Adrenal gland (tissue), 12 donors: Measurements from ENCODE around the gene CPXM2. TPM values are rescaled to one million over a fixed set of nuclear protein-coding genes. Genes with fewer than 3 reads are reported as not detected.
A peak's percentile ranks its signal among the peaks of the same experiment; 100 is the strongest.

Experiments
- DNase-seq, 7 donors: peaks; one replicate each; pipeline ENCODE4 v3.0.0-alpha.2; 2019 to 2020
- H3K27ac ChIP-seq, 5 donors: fragments of 200-600 bp; sonication (generic) in 4 of 5; 1 replicate in 3 of 5; 2 replicates in 2 of 5; pipeline versions ENCODE4 v1.5.1 to v1.8.0; 2016 to 2020; ENCODE audit warnings: mild to moderate bottlenecking in 1 of 5
- H3K27me3 ChIP-seq: fragments of 200-600 bp; 2 replicates; pipeline ENCODE4 v1.8.0; 2021
- H3K36me3 ChIP-seq, 2 donors: fragments of 200-600 bp; replicated peaks in 1 of 2; 1 replicate in 1 of 2; 2 replicates in 1 of 2; pipeline versions ENCODE4 v1.5.1 to v1.8.0; 2018 to 2022
- H3K4me1 ChIP-seq, 2 donors: fragments of 200-600 bp; replicated peaks in 1 of 2; 1 replicate in 1 of 2; 2 replicates in 1 of 2; pipeline versions ENCODE4 v1.5.1 to v1.8.0; 2018 to 2021
- H3K4me3 ChIP-seq, 4 donors: fragments of 200-600 bp; sonication (generic) in 3 of 4; one replicate each; pipeline ENCODE4 v1.5.1; 2016 to 2018
- H3K9me3 ChIP-seq, 3 donors: fragments of 200-600 bp; sonication (generic) in 1 of 3; replicated peaks in 1 of 3; 1 replicate in 2 of 3; 2 replicates in 1 of 3; pipeline versions ENCODE4 v1.5.1 to v1.8.0; 2016 to 2021
- POLR2A ChIP-seq, 2 donors: fragments of 450-650 bp; IDR thresholded peaks; one replicate each; pipeline ENCODE4 v1.6.1; 2017; ENCODE audit warnings: antibody characterized with exemption in 2 of 2, mild to moderate bottlenecking in 2 of 2, moderate library complexity in 1 of 2
- WGBS, 4 donors: extraction: QIAGEN DNeasy Blood & Tissue Kit in 2 of 4; methylation state at CpG; one replicate each; pipeline versions ENCODE4 v1.1.5 to v1.1.7; 2013 to 2017; 5-methylcytosine and 5-hydroxymethylcytosine counted together
- intact Hi-C, 2 donors: fragments of 100-400 bp; cut with DNase I; formaldehyde crosslinking; loops; one replicate each; pipeline versions ENCODE4 v1.14.1 to v1.15.0; 2022 to 2023
- polyA plus RNA-seq, 3 donors: library from polyadenylated mRNA; stranded (reverse); fragments of 200-250 nt in 2 of 3; fragments of 350-450 nt in 1 of 3; fragmentation: Illumina TruSeq in 1 of 3; extraction: RNeasy Lipid Tissue Mini Kit (QIAGEN cat#74804) in 1 of 3; gene quantifications; one replicate each; pipeline ENCODE4 v1.2.3, GENCODE V29; 2013 to 2014
- total RNA-seq, 9 donors: library from RNA; depleted of rRNA in 4 of 9; stranded (reverse); fragments of >200 nt in 4 of 9; fragments of 120-200 nt in 1 of 9; fragmentation: NEBNext Ultra II Directional in 1 of 9; extraction: Animal tissue kit (Norgen Biotek cat#: 25700) in 1 of 9; gene quantifications; one replicate each; pipeline versions ENCODE4 v1.1.0 to v1.2.4, GENCODE V29; 2013 to 2023
- TF ChIP-seq, protein P1 (sequence below), 6 experiments: fragments of 450-650 bp in 4 of 6; fragments of 200-600 bp in 2 of 6; sonication (generic) in 1 of 6; IDR thresholded peaks; 1 replicate in 5 of 6; 2 replicates in 1 of 6; pipeline versions ENCODE4 v1.5.1 to v1.8.0; 2016 to 2021; ENCODE audit warnings: antibody characterized with exemption in 6 of 6, mild to moderate bottlenecking in 2 of 6, moderate library complexity in 1 of 6
- donor health status: healthy with polysubstance abuse.
- donor health status: Bipolar disorder and iron deficiency.
- donor health status: DM: yes; HTN: yes; CAD: no.
- donor health status: DM: no; HTN: no; CAD: no.
- donor health status: DM: no; HTN: no; CAD: no.
- donor health status: DM: yes; HTN: yes; CAD: no.

CPXM2 gene
- total and polyA plus RNA-seq, 12 donors = 0.17 to 10.8 (median 4.3) TPM

DNA sequence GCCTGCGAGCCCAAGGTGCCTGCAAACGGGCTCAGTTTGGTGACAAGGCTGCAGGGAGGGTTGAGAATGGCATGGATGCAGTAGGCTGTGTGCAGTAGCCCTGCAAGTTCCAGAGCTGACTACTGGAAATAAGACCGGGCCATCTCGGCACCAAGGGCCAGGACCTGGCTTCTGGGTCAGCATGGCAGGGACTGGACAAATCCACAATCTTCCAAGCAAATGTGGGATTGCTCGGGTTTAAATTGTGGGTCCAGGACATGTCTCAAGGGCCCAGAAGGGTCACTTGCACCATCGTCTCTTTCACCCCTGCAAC is 147.4 kb downstream of the CPXM2 start:
- WGBS, 4 donors = 60 to 78% (median 66%) methylated on average over 6 of the region's 6 CpGs
- no peaks in the 10 kb centered on the region for H3K9me3 ChIP-seq
- no peaks in the 10 kb centered on the region for H3K4me1 ChIP-seq
- no peaks in the 10 kb centered on the region for H3K27me3 ChIP-seq
- H3K36me3 ChIP-seq = no peaks in the 10 kb centered on the region
- TF ChIP-seq POLR2A (IDR thresholded peaks at IDR 0.05) = no peak
- TF ChIP-seq, protein P1, sequence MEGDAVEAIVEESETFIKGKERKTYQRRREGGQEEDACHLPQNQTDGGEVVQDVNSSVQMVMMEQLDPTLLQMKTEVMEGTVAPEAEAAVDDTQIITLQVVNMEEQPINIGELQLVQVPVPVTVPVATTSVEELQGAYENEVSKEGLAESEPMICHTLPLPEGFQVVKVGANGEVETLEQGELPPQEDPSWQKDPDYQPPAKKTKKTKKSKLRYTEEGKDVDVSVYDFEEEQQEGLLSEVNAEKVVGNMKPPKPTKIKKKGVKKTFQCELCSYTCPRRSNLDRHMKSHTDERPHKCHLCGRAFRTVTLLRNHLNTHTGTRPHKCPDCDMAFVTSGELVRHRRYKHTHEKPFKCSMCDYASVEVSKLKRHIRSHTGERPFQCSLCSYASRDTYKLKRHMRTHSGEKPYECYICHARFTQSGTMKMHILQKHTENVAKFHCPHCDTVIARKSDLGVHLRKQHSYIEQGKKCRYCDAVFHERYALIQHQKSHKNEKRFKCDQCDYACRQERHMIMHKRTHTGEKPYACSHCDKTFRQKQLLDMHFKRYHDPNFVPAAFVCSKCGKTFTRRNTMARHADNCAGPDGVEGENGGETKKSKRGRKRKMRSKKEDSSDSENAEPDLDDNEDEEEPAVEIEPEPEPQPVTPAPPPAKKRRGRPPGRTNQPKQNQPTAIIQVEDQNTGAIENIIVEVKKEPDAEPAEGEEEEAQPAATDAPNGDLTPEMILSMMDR (IDR thresholded peaks at IDR 0.05) = no peak
- no peak for DNase-seq
- no peak overlapping the region for H3K27ac ChIP-seq
- H3K4me3 ChIP-seq = no peak overlapping the region
- intact Hi-C loops = no loop called here

- TF ChIP-seq, protein P1 (IDR thresholded peaks at IDR 0.05) = no peak
- no peak for TF ChIP-seq POLR2A (IDR thresholded peaks at IDR 0.05)
- no peak overlapping the region for H3K4me3 ChIP-seq
- 40 to 56% (median 53%) methylated on average over 13 of the region's 13 CpGs for WGBS, 4 donors
- intact Hi-C loops = no loop called here
- H3K27ac ChIP-seq = no peak overlapping the region
- no peaks in the 10 kb centered on the region for H3K9me3 ChIP-seq
- H3K4me1 ChIP-seq = no peaks in the 10 kb centered on the region
- H3K36me3 ChIP-seq = no peaks in the 10 kb centered on the region
- DNase-seq = peak in 5 of 7 donors; percentile 17 to 69 (median 31)
- H3K27me3 ChIP-seq = no peaks in the 10 kb centered on the region
These were observed 148.0 kb downstream of the CPXM2 start for GRCh38 chr10:123743441-123744223.

DNA sequence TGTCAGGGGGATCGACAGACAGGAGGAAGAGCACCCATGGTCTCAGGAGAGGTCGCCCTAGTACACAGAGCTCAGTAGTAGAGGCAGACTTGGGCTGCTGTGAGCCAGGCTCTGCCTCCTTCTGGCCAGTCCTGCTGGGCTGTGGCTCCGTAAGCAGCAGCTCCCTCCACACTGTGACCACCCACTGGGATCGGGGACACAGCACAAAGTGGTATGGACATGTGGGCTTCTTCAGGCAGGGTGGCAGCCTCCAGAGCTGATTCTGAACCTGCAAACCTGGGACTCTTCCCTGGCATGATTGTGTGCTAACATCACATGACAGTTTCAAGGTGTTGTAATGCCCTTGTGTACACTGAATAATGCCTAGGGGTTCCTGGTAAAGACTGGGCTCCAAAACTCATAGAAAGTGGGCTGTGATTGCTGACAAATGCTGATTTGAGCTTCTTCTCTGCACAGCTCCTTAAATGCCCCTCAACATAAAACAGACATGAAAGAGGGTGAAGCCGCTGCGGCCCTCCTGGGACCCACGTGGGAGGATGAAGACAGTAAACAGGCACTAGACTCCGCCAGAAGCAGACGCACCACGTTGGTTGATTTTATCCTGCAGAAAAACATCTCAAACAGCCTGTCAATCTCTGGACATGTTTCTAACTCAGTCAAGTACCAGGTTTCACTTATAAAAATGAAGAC is 148.7 kb downstream of the CPXM2 start:
- Histone ChIP-seq H3K4me1 (no peaks in the 10 kb centered on the region), H3K36me3 (no peaks in the 10 kb centered on the region), H3K9me3 (no peaks in the 10 kb centered on the region), H3K27ac (no peak overlapping the region), H3K27me3 (no peaks in the 10 kb centered on the region), H3K4me3 (no peak overlapping the region)
- intact Hi-C loops = no loop called here
- WGBS, 4 donors = 69 to 79% (median 75%) methylated on average over 6 to 10 of the region's 10 CpGs
- no peak for DNase-seq
- TF ChIP-seq, protein P1 (IDR thresholded peaks at IDR 0.05) = no peak
- TF ChIP-seq POLR2A (IDR thresholded peaks at IDR 0.05) = no peak

DNA sequence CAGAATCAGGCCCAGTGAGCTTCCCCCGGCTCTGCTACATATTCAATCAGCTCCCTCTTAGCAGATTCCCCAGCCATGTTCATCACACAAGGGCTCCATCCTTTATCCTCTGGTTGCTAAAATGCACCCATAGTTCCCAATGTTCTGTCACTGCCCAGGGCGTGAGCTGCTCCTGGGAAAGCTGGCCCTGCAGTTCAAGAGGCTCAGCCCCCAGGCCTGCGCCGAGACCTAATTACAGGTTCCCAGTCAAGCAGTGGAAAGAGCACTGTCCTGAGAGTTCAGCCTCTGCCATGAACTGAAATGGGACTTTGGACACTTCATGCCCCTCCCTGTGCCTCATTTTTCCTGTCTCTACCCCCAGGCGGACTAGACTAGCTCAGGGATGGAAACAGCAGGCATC is 149.9 kb downstream of the CPXM2 start:
- Histone ChIP-seq H3K27me3 (no peaks in the 10 kb centered on the region), H3K4me1 (no peaks in the 10 kb centered on the region), H3K36me3 (no peaks in the 10 kb centered on the region), H3K27ac (no peak overlapping the region), H3K4me3 (no peak overlapping the region), H3K9me3 (no peaks in the 10 kb centered on the region)
- intact Hi-C loops = no loop called here
- no peak for DNase-seq
- no peak for TF ChIP-seq POLR2A (IDR thresholded peaks at IDR 0.05)
- TF ChIP-seq, protein P1 (IDR thresholded peaks at IDR 0.05) = no peak
- WGBS, 4 donors = 49 to 84% (median 83%) methylated on average over 2 to 5 of the region's 5 CpGs
